Raji (cell line): ENCODE results near the gene REXO1.
A peak's percentile ranks its signal among the peaks of the same experiment; 100 is the strongest.

Experiments used
- POLR2A ChIP-seq: IDR thresholded peaks from 2 replicates; pipeline ENCODE4 v1.6.1; 2011; ENCODE audit warnings: low read depth, low read length, control low read depth; ENCODE audit not compliant: insufficient read depth

The REXO1 gene

GRCh38 chr19:1816530-1817298 is 31.6 kb downstream of the REXO1 start:
- TF ChIP-seq POLR2A: no peak

GRCh38 chr19:1815605-1816529 is 32.4 kb downstream of the REXO1 start:
- no peak for TF ChIP-seq POLR2A

- TF ChIP-seq POLR2A: no peak
Measured at GRCh38 chr19:1814833-1815604, 33.3 kb downstream of the REXO1 start.

GRCh38 chr19:1814391-1814790 is 33.9 kb downstream of the REXO1 start:
- no peak for TF ChIP-seq POLR2A

- TF ChIP-seq POLR2A: no peak
Measured at GRCh38 chr19:1813192-1814182, 34.8 kb downstream of the REXO1 start.

- peak; percentile 65 for TF ChIP-seq POLR2A
Measured at GRCh38 chr19:1812426-1813191, 35.7 kb downstream of the REXO1 start.

- TF ChIP-seq POLR2A: no peak; the same call in 1 of the 2 replicates
Measured at GRCh38 chr19:1811942-1812425, 36.3 kb downstream of the REXO1 start, which contains the start of gene ATP8B3. TSS of gene ATP8B3 (minus strand) at chr19:1812276. CDS start at chr19:1811736, 540 bp downstream.

- TF ChIP-seq POLR2A: no peak
Measured at GRCh38 chr19:1811472-1811894, 36.8 kb downstream of the REXO1 start.

GRCh38 chr19:1810439-1811160 is 37.7 kb downstream of the REXO1 start:
- TF ChIP-seq POLR2A: no peak

- no peak for TF ChIP-seq POLR2A
Measured at GRCh38 chr19:1809678-1810077, 38.6 kb downstream of the REXO1 start.

GRCh38 chr19:1808395-1808731 is 39.9 kb downstream of the REXO1 start:
- TF ChIP-seq POLR2A: no peak

- TF ChIP-seq POLR2A: no peak
Measured at GRCh38 chr19:1807695-1808394, 40.4 kb downstream of the REXO1 start.
